ENCODE results near the gene TECTB.

GRCh38 chr10:112271982-112272381 lies 11.2 kb upstream of the TECTB start:
- TF ChIP-seq CTCF (conservative IDR thresholded peaks at IDR 0.05; ENCODE audit: low read depth, low read length) = no peak
- no peak for TF ChIP-seq EZH2 (IDR thresholded peaks at IDR 0.05; ENCODE audit: borderline replicate concordance, low read depth, low read length, poor library complexity, severe bottlenecking)
